NCI-H2171 treated with DMSO at 0.1 percent for 48 hours (cell line): ENCODE results near the gene PCLO.

Source experiments
- DNase-seq: peaks from one replicate; lab custom pipeline; 2025; lab: John Stamatoyannopoulos, UW

PCLO gene

DNA sequence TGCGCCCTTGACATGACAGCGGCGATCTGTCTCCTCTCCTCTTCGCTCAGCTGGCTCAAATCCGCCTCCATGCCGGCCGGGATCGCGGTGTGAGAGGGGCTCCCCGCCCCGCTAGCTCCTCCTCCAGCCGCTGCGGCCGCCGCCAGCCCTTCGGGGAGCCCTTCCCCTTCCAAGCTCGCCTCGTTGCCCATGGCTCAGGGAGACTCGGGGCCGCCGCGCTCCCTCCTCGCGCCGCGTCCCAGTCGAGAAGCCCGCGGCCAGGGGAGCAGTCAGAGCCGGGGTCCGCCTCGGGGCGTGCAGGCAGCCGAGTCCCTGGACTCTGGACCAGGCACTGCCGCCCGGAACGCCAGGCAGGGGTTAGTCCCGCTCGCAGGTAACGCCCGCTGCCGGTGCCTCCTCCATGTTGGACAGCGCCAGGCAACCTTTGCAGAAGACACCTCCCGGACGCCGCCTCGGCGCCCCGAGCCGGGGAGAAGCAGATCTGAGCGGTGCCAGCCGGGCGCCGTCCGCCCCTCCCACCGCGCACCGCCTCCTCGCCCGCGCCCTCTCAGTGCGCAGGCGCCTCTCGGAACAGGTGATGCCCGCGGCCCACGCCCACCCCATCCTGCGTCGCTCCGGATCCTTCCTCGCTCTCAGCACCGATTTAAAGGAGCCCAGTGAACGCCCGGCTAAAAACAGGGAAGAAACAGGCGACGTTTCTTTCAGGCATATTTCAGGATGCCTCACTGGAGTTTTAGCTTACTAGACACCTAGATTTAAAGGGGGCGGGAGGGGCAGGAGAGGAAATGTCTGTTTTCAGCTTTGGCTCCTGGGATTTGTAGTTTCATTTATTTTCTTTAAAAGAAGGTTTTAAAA is at the start of gene PCLO:
TSS of gene PCLO (minus strand) at position 483 of the 855 bp plus-strand sequence. CDS start at position 191, 292 bp downstream.
- peak; percentile 96 for DNase-seq

GRCh38 chr7:83211685-83212084 is 49.0 kb upstream of the PCLO start:
- DNase-seq = no peak

DNA sequence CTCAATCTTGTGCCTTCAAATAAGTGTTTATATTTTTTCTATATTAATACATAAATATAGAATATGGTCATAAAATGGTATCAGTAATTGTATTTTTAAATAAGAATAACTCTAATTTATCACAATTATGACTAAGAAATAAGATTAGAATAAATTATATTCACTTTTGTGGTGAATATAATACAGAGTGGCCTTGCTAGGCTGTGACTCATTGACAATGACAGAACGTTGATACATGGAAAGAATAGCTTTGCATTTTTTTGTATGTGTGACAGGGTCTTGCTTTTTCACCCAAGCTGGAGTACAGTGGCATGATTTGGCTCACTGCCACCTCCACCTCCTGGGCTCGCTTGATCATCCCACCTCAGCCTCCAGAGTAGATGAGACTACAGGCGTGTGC is 47.8 kb upstream of the PCLO start:
- no peak for DNase-seq

- DNase-seq = no peak
Measured at GRCh38 chr7:83204715-83205114, 42.0 kb upstream of the PCLO start.

DNA sequence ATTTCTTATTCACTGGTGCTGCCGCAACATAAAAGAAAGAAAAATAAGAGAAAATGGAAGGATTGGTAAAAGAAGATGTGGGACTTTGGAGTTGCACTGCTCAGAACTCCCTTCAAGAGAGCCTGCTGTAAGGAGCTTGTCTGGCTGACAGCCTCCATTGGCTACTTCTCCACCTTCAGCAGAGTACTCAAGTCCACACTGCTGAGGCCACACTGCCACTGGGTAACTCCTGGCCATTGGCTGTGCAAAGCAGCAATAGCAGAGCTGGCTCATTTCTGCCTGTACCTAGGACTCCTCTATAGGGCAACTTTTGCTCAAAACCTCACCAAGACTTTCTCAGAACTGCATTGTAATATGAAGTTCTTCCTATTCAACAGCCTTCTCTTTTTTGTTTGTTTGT is 38.7 kb upstream of the PCLO start:
- DNase-seq = no peak

- no peak for DNase-seq
Measured at GRCh38 chr7:83190659-83191389, 28.1 kb upstream of the PCLO start.

DNA sequence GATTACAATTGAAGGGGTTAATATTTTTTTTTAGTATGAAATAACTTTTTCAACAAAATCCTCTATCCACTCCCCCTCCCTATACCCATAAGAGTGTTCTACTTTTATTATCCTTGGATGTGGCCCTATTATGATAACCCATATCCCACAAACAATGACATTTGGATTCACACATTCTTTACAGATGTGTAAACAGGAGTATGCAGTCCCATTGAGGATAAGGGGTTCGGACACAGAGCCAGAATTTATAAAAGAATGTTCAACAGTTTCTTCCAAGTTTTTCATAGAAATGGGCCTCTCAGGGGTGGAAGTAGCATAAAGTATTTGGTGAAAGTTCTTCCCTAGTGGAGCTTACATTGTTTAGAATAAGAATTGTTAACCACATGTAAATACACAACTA is 16.1 kb upstream of the PCLO start:
- no peak for DNase-seq

DNA sequence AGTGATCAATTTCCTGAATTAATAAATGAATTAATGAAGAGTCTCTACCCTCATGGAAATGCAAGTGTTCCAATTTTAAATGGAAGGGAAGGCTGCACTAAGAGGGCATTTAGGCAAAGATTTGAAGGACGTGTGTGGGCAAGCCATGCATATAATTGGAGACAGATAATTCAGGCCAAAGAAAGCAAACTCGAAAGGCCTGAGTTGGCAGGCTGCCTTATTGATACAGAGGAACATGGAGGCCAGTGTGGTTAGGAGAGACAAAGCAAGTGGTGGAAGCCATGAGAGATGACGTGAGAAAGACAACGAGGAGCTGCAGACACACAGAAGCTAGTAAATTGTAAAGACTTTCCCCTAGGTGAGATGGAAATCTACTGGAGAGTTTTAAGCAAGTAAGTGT is 15.4 kb upstream of the PCLO start:
- no peak for DNase-seq

GRCh38 chr7:83173664-83174063 is 11.0 kb upstream of the PCLO start:
- DNase-seq = no peak

DNA sequence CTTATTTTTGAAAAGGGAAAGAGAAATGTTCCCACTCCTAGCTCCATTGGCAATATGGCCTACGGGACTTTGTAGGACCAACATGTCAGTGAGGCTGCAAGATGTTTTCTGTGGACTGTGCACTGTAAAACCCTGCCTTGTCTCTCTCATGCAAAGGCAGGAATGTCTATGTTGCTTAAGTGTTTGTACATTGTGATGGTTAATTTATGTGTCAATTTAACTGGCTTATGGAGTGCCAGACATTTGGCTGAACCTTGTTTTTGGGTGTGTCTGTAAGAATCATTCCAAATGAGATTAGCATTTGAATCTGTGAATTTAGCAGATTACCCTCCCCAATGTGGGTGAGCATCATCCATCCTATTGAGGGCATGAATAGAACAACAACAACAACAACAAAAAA is 4.1 kb upstream of the PCLO start:
- no peak for DNase-seq

DNA sequence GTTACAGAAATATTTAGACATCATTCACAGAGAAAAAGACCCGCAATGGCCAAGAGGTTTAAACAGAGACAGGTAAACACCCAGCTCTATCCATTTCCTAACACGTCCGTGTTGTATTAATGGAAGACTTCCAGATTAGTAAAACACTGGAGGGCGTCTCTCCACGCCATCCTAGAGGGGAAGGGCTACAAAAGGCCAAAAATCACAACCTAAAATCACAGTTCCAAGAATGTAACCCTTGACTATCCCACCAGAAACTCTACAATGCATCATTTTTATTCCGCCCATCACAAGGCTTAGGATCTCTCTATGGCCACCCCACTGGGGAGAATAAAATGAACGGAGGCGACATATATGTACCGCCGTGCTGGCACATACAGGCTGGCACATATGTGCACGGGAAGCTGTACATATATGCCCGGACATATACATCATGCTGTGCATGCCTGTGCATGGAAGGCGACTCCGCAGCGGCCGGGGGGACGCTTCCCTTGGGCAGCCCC is 734 bp downstream of the PCLO start:
- peak; percentile 75 for DNase-seq

- no peak for DNase-seq
Measured at GRCh38 chr7:83161186-83161585, 1.5 kb downstream of the PCLO start.

- no peak for DNase-seq
Measured at GRCh38 chr7:83159731-83160130, 3.0 kb downstream of the PCLO start.

GRCh38 chr7:83156006-83156405 is 6.7 kb downstream of the PCLO start:
- DNase-seq = no peak

DNA sequence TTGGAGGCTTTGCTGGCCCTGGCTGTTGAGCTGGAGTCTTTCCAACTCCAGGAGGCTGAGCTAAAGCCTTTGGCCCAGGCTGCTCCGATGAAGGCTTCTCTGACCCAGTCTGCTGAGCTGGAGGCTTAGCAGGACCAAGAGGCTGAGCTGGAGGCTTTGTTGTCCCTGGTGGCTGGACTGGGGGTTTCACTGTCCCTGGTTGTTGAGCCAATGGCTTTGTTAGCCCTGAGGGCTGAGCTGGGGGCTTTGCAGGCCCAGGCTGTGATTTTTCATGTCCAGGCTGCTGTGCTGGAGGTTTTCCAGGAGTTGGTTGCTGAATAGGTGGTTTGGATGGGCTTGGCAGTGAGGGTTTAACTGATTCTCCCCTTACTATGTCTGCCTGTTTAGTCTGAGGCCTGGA is 7.3 kb downstream of the PCLO start:
- DNase-seq = no peak

DNA sequence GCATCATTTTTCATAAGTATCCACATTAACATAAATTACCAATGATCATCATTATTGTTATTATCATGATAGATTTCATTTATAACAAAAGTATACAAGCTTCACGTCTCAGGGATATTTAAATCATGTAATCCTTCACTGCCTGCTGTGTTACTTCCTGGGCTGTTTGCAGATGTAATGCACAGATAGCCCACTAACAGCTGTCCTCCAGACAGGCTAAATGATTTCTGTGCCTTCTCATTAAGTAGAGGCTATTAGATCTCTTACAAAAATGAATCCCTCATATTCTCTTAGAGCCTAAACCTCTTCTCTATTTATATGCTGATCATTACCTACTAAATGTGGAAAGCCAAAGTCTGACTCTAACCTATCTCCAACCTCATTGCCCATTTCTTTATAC is 9.3 kb downstream of the PCLO start:
- no peak for DNase-seq

GRCh38 chr7:83150310-83150709 is 12.4 kb downstream of the PCLO start:
- DNase-seq = no peak

DNA sequence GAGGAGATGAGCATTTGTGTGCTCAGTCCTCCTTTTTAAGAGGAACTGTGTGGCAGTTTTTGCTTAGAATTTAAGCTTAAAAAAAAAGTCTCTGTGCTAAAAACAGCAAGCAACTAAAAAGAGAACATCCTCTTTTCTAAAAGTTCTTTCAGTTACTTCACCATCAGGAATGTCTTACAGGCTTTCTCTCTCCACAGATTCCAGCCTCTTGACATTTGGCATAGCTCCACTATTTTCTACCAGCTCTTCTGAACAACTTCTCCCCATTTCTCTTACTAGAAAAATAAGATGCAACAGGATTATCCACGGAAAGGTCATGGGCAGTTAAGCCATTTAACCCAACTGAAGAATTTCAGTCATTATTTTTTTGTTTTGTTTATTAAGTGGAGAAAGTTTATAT is 13.2 kb downstream of the PCLO start:
- no peak for DNase-seq

DNA sequence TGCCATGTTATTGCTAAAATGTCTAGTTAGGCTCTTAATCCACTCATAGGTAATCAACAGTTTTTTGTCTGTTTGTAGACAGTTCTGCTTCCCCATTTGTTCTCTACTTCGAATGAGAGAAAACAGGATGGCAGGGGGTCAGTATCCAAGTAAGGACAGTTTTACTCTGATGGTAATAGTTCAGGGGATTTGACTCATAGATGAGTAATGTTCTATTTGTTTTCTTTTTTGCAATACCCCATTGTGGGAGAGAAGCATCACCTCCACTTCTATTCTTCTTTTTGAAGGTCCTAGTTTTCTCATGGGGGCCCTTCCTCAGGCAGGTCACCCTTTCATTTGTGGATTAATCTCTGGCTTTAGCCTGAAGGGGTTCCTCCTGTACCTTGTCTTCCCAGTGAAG is 13.9 kb downstream of the PCLO start:
- no peak for DNase-seq

DNA sequence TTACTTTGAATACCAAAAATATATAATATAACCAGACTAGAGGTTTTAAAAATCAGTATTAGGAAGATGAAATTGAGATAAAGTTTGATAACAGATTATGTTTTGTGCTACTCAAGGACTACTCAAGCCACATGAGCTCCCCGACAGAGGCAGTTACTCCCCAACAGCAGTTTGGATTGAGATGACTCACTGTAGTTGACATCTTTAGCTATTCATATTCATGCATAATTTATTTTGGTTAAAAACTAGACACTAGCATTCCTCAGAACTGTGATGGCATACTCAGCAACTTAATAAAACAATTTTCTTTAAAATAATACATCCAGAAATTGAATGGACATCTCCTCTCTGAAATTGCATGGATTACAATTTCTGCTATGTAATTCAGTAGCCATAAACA is 19.6 kb downstream of the PCLO start:
- DNase-seq = no peak

GRCh38 chr7:83142365-83142764 is 20.3 kb downstream of the PCLO start:
- DNase-seq = no peak

- no peak for DNase-seq
Measured at GRCh38 chr7:83141927-83142326, 20.8 kb downstream of the PCLO start.
